Stimulated activated CD8-positive, alpha-beta memory T cell treated with anti-CD3 and anti-CD28 coated beads, Interleukin-12 subunit alpha, Interleukin-12 subunit beta, amount 100 ng/mL, for 4 hours (primary cell): ENCODE results near the gene CXADR.
"Not testable (repeated sequence)": the region's sequence is repeated elsewhere in the genome, so short reads cannot be mapped to it uniquely, and the experiment has no call there.

Source experiments
- DNase-seq: peaks from one replicate; pipeline ENCODE4 v3.0.0-alpha.2; 2020; ENCODE audit warnings: low read depth

Gene CXADR

GRCh38 chr21:17502985-17503384 is 9.9 kb upstream of the CXADR start:
- DNase-seq, result not testable (repeated sequence)

GRCh38 chr21:17506951-17507350 is 5.9 kb upstream of the CXADR start:
- no peak for DNase-seq

GRCh38 chr21:17507591-17507990 is 5.3 kb upstream of the CXADR start:
- no peak for DNase-seq

GRCh38 chr21:17513214-17514123 is 626 bp downstream of the CXADR start:
- DNase-seq, result no peak

GRCh38 chr21:17514124-17514845 is 1.4 kb downstream of the CXADR start:
- no peak for DNase-seq

- DNase-seq, result not testable (repeated sequence)
Measured at GRCh38 chr21:17517008-17517407, 4.2 kb downstream of the CXADR start.

- DNase-seq, result no peak
Measured at GRCh38 chr21:17519208-17519738, 6.4 kb downstream of the CXADR start.

- no peak for DNase-seq
Measured at GRCh38 chr21:17519965-17520609, 7.2 kb downstream of the CXADR start.

- no peak for DNase-seq
Measured at GRCh38 chr21:17523007-17523451, 10.2 kb downstream of the CXADR start.

- not testable (repeated sequence) for DNase-seq
Measured at GRCh38 chr21:17523979-17524494, 11.2 kb downstream of the CXADR start.

- no peak for DNase-seq
Measured at GRCh38 chr21:17524635-17525034, 11.8 kb downstream of the CXADR start.

- no peak for DNase-seq
Measured at GRCh38 chr21:17526776-17527175, 13.9 kb downstream of the CXADR start.

GRCh38 chr21:17527240-17527639 is 14.4 kb downstream of the CXADR start:
- DNase-seq, result no peak

GRCh38 chr21:17527711-17528110 is 14.9 kb downstream of the CXADR start:
- no peak for DNase-seq

GRCh38 chr21:17529648-17530047 is 16.8 kb downstream of the CXADR start:
- no peak for DNase-seq

- DNase-seq, result no peak
Measured at GRCh38 chr21:17532292-17532691, 19.4 kb downstream of the CXADR start.

GRCh38 chr21:17536381-17536780 is 23.5 kb downstream of the CXADR start:
- DNase-seq, result no peak

- DNase-seq, result no peak
Measured at GRCh38 chr21:17537299-17537698, 24.5 kb downstream of the CXADR start.

- no peak for DNase-seq
Measured at GRCh38 chr21:17538576-17538975, 25.7 kb downstream of the CXADR start.

- no peak for DNase-seq
Measured at GRCh38 chr21:17539323-17539722, 26.5 kb downstream of the CXADR start.

GRCh38 chr21:17539743-17540341 is 27.0 kb downstream of the CXADR start:
- DNase-seq, result no peak

- no peak for DNase-seq
Measured at GRCh38 chr21:17540530-17540929, 27.7 kb downstream of the CXADR start.
